DMS79 (cell line): ENCODE measurements around the gene MRPL22.
"Not testable (repeated sequence)": the region's sequence is repeated elsewhere in the genome, so short reads cannot be mapped to it uniquely, and the experiment has no call there.

Source experiments
- DNase-seq: peaks from one replicate; lab custom pipeline; 2025; lab: John Stamatoyannopoulos, UW

MRPL22 gene

DNA sequence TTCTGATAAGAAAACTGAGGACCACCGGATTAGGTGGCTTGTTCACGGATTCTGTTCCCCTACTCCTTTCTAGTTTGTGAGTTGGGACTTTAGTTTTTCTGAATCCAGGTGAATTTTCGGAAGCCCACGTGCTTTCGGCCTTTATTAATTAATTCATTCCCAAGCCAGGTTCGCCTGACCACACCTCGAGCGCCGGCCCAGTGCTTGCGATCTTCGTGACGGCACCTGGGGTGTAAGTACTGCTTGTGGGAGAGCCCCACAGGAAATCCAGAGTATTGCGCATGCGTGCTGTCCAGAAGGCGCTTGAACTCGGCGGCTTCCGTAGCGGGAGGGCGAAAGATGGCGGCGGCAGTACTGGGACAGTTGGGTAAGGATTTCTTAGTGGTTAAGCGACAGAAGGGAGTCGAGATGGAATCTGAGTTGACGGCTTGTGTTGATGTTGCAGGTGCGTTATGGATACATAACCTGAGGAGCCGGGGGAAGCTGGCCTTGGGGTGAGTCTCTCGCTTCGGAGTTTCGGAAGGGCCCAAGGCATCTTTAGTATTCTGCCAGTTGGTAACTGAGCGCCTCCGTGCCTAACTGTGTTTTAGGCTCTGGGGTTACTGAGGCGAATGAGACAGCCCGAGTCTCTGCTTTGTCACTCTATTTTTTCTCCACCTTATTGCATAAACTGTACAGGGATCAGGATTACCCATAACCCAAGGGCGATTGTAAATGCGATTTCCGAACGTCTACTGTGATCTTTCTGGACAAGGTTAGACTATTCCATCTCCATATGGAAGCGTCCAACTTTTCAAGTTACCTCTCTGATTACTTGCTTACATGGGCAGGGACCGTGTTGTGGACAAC, at the start of gene MRPL22:
MRPL22 (plus strand) TSS at position 302 of the 849 bp plus-strand sequence; CDS start at position 340, 38 bp downstream.
- peak; percentile 67 for DNase-seq

DNA sequence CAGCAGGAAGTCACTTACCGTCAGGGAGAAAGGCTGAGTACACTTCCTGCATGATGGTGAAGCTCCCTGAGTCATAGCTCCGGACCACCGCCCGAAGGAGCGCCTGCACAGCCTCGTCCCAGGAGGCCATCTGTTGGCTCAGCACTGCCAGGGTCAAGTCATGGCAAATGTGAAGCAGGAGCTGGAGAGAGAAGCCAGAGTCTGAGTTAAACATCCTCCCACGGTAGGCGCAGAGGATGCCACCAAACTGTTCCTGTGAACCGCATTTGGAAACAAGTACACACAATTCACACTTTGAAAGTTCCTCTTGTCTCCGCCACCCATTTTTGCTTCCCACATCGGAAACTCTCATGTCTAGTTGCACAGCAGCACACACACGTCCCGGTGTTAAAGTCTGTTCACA, 48.5 kb upstream of the MRPL22 start:
- DNase-seq: no peak

DNA sequence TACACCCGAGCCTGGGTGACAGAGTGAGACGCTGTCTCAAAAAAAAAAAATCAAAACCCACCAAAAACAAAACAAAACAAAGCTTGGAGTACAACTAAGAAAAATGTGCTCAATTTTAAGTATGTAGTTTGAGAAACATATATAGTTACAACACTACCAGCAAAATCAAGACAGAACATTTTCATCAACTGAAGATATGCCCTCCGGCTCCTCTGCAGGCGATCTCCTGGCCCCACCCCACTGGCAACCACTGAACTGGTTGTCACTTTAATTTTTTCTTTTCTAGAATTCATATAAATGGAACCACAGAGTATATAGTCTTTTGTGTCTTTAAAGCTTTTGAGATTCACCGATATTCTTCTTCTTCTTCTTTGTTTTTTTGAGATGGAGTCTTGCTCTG, 47.5 kb upstream of the MRPL22 start:
- no peak for DNase-seq

DNA sequence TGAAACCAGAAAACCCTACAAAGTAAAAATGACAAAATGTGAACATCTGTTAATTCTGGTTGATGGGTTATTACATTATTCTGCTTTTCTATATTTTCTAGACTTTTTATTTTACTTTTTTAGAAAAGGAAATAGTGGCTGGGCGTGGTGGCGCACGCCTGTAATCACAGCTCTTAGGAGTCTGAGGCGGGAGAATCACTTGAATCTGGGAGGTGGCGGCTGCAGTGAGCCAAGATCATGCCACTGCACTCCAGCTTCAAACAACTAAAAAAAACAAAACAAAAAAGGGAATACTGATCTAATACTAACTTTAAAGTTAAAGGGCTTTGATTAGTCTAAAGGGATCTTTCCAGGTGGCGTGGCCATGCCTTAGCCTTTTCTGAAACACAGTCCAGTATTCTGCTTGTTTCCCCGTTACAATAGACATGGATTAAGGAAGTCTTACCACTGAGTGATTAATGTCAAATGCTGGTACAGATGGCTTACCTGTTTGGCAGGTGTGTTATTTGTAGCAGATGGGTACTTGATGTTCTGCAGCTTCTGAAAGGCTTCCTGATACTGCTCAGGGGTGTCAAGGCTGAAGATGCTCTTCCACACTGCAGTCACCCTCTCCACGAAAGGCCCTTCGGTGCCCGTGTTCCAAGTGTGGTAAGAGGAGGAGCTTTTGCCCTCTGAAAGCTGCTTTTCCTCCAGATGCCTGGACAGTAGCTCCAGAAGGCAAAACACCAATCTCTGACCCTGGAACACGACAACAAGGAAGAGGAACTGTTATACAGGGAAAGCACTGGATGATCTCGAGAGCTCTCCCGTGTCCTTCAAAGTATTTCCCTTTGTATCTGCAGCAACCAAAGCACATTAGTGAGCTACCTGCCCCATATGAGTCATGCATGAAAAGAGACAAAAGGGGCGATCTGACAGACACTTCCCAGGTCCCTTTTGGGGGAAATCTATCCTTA, 45.0 kb upstream of the MRPL22 start:
- no peak for DNase-seq

DNA sequence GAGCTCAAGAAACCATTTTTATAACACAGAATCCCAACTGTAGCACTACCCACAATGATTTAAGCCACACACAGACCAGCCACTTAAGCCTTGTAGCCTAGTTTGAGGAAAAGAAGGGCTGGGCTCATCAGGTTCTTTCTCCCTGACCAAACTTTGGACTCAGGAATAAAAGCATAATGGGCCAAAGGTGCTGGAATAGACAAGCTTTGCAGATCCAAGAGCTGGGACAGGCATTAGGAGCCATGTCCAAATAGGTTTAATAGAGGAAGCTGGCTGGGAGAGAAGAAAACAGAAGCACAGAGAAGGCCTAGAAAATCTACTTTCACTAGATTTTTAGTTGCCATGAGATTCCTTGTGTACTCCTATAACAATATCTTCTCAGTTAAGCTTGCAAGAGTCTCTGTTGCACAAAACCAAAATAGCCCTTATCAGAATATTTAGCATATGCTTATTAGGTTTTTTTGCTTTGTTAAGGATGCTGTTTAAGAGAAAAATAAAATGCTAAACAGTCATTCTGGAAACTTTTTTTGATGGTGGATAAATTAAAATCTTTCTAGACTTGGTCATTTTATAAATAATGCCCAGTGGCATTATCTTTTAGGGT, 44.2 kb upstream of the MRPL22 start:
- DNase-seq: no peak

DNA sequence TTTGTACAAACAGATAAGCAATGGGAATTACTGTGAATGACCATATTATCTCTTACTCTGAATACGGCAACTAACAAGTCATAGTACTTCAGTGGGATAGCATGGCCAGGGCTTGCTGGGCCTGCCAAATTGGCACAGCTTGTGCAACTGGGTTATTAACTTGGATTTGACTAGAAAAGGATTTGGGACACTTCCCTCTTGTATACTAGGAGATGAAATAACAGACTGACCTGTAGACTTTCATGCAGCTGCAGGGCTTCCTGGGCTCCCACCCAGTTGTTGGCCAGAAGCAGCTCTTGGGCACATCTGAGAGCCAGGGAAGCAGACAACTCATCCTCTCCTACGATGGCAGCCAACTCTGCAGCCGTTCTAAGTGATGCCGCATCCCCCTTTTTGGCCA, 42.7 kb upstream of the MRPL22 start:
- DNase-seq: no peak

DNA sequence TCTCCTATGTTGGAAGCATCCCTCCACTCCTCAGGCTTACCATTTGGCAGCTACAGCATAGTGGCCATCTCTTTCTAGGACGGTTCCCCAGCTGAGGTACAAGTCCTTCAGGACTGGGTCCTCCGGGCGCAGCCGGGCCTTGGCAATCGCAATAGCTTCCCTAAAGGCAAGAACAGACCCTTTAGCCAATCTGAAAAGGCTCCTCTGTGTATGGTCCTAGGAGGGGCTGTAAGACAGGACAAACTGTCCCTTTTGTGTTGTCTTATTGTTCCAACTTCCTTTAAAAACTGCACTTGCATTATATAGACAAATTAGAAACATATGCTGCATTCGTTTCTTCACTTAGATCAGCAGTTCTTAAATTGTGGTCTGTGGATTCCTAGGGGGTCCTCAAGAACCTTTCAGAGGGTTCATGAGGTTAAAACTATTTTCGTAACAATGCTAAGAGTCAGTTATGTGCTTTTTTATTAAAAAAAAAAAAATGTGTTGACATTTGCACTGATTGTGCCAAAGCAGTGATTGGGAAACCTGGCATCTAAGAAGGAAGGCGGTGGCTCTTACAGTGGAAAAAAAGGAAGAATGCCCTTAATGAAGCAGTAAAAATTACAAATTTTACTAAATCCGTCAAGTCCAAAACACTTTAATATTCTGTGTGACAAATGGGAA, 41.6 kb upstream of the MRPL22 start:
- DNase-seq: no peak

DNA sequence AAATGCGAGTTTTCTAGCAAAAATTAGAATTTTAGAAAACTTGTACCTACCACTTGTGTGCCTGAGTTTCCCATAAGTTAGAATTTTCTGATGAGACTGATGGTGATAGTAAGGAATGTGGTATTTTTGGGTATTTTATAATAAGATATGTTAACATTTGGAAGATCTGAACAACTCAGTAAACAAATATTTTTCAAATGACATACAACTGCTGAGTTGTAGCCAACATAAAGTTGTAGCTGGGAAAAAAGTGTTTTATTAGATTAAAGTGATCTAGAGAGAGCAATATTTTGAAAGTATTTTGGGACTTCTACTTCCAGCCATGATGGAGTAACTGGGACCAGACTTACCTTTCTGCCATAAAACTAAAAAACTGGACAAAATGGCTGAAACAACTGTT, 40.8 kb upstream of the MRPL22 start:
- no peak for DNase-seq

DNA sequence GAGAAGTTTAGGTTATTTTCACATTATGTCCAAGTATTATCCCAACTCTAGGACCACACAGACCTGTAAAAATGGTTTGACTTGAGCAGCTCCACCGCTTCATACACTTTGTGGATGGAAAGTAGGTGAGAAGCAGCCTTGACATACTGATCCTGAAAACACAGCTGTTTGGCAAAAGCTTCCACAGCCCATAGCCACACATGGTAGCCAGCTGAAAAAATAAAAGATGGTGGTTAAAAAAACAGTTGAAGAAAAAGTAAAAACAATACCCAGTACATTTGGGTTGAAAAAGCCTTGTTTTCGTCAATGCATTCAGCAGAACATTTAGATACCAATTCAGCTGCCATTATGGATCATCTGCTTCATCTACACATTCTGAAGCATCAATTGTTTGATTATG, 39.6 kb upstream of the MRPL22 start:
- no peak for DNase-seq

DNA sequence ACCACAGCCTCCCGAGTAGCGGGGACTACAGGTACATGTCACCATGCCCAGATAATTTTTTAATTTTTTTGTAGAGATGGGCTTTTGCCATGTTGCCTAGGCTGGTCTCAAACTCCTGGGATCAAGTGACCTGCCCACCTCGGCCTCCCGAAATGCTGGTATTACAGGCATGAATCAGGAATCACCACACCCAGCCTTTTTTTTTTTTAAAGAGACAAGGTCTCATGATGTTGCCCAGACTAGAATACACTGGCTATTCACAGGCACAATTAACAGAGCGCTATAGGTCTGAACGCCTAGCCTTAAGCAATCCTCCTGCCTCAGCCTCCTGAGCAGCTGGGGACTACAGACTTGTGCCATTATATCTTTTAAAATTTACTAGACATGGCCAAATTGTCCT, 39.0 kb upstream of the MRPL22 start:
- no peak for DNase-seq

DNA sequence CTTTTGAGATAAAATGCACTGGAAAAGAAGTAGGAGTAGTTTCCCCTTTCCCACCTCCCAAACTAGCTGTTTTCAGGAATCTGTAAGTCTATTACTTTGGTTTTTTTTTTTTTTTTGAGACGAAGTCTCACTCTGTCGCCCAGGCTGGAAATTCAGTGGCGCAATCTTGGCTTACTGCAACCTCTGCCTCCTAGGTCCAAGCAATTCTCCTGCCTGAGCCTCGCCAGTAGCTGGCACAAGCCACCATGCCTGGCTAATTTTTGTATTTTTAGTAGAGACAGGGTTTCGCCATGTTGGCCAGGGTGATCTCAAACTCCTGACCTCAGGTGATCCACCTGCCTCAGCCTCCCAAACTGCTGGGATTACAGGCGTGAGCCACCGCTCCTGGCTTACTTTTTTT, 35.3 kb upstream of the MRPL22 start:
- not testable (repeated sequence) for DNase-seq

DNA sequence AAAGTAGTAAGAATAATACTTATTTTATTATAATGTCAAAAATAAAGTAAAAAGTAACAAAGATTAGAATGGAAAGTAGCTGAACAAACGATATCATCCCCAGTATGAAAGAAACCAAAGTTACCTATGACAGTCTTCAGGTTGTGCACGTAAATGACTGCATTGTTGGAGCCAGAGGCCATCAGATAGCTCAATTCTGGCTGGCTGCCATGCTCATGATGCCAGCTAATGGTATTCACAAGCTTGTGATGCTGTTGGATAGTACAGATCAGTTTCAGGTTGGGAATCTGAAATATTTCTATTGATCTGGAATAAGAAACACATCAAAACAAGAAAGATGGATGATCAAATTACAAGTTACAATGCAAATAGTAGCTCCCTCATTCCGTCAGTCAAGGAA, 24.0 kb upstream of the MRPL22 start:
- no peak for DNase-seq

DNA sequence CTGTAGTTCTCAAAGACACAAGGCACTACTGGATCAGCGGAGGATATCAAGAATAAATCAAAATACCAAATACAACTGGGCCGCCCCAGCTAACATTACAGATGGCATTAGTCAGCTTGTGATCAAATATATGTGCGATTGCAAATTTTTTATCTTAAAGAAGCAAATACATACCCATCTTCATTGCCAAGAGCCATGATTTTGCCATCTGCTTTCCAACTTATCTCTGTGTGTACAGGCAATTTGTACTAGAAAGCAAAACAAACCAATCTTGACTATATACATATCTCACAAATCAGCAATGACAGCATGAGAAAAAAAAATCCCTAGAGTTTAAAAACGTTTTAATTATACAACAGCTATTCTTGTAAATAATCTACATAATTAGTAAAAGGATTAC, 23.1 kb upstream of the MRPL22 start:
- no peak for DNase-seq

DNA sequence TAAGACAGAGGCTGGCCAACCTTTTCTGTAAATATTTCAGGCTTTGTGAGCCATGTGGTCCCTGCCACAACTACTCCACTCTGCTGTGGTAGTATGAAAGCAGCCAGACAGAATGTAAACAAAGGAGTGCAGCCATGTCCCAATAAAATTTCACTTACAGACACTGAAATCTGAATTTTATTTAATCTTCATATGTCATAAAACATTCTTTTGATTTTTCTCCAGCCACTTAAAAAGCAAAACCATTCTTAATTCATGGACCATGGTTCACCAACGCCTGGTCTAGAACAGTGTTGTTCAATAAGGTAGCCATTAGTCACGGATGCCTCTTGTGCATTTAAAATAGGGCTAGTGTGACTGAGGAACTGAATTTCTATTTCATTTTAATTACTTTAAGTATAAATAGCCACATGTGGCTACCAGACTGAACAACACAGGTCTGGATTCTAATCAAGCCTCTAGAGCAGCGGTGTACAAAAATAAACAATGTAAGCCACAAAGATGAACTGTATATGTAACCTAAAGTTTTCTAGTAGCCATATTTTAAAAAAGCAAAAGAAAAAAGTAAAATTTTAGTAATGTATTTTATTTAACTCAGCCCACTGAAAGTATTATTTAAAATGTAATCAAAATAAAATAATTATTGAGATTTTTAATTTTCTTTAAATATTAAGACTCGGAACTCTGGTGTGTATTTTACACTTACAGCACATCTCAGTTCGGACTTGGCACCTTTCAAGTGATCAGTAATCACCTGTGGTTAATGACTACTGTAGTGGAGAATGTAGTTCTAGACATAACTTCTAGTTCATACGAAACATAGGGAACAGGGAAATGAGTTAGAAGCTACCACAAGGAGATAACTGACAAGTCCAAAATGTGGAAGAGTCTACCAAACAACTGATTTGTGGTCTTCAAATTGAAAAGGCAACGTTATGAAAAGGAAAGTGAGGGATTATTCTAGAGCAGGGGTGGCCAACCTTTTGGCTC, 17.1 kb upstream of the MRPL22 start:
- no peak for DNase-seq

DNA sequence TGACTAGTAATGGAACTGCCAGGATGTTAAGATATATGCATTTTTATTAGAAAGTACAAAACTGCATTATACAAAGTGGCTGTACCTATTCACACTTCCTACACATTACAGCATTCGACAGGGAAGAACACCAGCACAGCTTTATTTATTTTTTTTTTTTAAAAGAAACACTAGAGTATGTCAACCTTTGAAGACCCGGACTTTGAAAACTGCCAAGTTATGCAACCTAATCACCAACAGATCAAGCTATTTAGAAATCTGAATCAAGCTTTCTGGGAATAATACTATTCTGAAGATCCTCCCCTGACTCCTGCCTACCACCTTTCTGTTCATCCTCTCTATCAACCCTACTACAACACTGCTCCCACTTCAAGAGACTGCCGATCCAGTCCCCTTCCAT, 7.3 kb upstream of the MRPL22 start:
- DNase-seq: no peak

DNA sequence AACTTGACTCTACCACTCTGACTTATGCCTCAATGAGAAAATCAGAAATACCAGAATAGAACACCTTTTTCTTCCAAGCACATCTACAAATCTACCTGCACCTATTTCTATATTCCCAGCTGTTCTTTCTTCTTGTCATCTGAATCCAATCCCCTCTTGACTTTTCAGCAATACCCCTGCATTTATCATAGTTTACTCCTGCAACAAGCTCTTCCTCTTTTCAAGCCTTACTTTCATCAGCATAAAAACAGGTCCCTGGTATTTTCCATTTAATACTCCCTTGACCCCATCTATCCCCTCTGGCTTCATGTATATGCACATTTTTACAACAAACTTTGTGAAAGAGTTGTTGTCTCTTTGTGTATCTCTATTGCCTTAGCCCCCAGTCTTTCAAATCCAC, 6.0 kb upstream of the MRPL22 start:
- DNase-seq: no peak

DNA sequence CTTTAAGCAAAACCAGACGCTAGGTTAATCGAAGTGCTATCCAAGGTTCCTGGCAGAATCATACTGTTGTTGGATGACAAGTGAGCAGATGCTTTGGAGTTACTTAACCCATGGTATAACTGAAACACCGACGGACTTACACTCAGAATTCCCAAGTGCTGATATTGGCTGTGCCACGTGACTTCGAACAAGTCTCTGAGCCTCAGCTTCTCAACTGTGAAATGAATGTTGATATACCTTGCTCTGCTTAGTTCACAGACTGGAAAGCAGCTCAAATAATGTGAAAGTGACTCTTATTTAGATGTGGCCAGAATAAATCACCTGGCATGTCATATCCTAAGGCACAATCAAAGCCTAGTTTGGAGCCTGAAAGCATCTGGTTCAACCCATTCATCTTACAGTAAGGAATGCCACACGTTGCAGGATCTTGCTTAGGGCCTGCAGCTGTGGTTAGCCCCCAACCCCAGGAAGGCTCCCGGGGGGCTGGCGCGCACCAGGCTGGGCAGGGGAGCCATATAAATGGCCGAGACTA, 3.6 kb upstream of the MRPL22 start:
- no peak for DNase-seq

DNA sequence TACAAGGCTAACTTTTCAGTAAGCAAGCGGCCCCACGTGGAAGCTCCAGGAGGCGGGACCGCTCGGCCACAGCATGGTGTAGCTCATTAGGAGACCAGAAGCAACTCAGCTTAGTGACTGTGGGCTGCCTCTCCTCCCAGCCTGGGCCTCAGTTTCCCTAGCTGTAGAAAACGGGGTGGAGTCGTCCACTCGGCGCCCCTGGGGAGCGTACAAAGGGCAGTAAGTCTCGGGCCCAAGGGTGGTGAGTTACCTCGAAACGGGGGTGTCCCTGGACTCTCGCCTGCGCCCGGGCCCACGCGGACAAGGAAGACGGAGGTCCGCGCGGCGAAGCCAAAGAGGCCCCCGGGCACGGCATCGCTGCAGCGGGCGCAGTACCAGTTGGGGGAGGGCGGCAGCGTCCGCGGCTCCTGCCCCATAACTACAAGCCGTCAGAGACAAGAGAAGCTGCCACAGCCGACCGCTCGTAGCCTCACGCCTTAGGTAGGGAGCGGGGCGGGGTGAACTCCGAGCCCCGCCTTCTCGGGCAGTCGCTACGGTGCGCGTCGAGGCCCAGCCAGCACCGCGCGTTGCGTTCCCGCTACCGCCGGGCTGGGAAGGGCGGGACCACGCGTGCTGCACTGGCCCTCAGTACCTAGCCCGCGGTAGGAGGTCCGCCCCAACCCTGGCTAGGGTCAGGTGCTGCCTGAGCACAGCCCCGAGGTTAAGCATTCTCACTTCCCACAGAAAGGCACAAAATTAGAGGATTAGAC, 3.0 kb upstream of the MRPL22 start, which contains the start of gene GEMIN5:
GEMIN5 (minus strand) TSS at position 494 of the 749 bp plus-strand sequence; CDS start at position 416, 78 bp downstream.
- DNase-seq: peak; percentile 43

DNA sequence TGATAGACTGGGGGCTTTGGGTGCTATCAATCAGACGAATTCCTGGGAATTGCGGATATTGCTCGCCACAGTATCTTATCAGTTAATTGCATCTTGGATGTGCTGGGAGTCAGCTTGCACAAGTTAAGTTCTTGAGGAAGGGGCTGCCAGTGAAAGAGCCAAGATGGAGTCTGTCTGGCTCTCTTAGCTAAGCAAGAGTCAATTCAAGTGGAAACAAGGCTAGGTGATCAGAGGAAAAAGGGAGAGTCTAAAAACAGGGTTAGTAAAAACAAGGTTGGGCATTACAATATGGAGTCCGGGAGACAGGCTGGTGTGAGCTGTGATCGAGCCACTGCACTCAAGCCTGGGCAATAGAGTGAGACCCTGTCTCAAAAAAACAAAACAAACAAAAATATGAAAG, 1.5 kb upstream of the MRPL22 start:
- not testable (repeated sequence) for DNase-seq

DNA sequence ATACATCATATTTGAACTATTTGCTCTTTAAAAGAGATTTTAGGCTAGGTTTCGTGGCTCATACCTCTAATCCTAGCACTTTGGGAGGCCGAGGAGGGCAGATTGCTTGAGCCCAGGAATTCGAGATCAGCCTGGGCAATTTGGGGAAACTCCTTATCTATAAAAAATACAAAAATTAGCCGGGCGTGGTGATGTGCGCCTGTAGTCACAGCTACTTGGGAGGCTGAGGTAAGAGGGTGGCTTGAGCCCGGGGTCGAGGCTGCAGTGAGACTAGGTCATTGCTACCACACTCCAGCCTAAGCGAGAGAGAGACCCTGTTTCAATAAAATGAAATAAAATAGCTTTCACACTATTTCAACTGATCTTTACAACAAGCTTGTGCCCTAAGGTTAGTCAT, 500 bp upstream of the MRPL22 start:
- DNase-seq: no peak
